Kidney epithelial cell (primary cell): Measurements from ENCODE around the gene SPHK1. TPM values are rescaled to one million over a fixed set of nuclear protein-coding genes. Genes with fewer than 3 reads are reported as not detected.

ENCODE experiments used
- DNase-seq: peaks from one replicate; pipeline ENCODE4 v3.0.0-alpha.2; 2010; ENCODE audit warnings: low read depth
- H3K27me3 ChIP-seq: 2 replicates; pipeline ENCODE4 v1.6.0; 2011; ENCODE audit warnings: low read length; ENCODE audit not compliant: control insufficient read depth, insufficient read depth
- H3K36me3 ChIP-seq: 2 replicates; pipeline ENCODE4 v1.5.1; 2011; ENCODE audit warnings: low read length; ENCODE audit not compliant: control insufficient read depth, insufficient read depth
- H3K4me3 ChIP-seq: 2 replicates; pipeline ENCODE4 v1.5.1; 2011; ENCODE audit warnings: low read depth, mild to moderate bottlenecking, control low read depth, low read length
- total RNA-seq: library from RNA; depleted of rRNA; stranded (reverse); fragments of >200 nt; gene quantifications from 2 replicates; pipeline ENCODE4 v1.2.3, GENCODE V29; 2015
- TF ChIP-seq, protein P1 (sequence below): IDR thresholded peaks from 2 replicates; pipeline ENCODE4 v1.5.1; 2011; ENCODE audit warnings: mild to moderate bottlenecking, moderate library complexity, low read length, control low read depth, inconsistent platforms; ENCODE audit not compliant: insufficient read depth, poor library complexity, severe bottlenecking

SPHK1 gene
- total RNA-seq, 1 donor from 2014 or later, result 165 TPM

DNA sequence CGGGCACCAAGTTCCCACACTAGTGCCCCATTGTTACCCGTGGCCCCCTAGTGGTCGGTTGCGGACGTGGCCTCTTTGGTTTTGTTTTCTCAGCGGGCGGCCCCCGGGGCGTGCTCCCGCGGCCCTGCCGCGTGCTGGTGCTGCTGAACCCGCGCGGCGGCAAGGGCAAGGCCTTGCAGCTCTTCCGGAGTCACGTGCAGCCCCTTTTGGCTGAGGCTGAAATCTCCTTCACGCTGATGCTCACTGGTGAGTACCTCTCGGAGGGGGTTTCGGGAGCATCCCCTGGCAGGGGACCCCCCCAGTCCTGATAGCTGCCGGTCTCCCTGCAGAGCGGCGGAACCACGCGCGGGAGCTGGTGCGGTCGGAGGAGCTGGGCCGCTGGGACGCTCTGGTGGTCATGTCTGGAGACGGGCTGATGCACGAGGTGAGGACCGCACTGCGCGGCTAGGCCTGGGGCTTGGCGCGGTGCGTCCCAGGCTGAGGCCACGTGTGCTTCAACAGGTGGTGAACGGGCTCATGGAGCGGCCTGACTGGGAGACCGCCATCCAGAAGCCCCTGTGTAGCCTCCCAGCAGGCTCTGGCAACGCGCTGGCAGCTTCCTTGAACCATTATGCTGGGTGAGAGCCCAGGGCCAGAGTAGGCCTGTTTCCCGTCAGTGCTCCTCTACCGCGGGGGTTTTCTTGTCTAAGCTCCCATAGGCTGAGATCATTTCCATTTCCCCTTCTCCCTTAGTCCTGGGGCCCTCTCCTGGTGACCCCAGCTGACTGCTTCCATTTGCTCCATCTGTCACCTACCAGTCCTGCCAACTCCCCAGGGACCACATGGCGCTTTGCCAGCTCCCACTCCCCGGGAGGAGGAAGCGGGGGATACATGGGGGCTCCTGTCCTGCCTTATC lies 1.7 kb downstream of the SPHK1 start:
- Histone ChIP-seq H3K27me3 (no peaks in the 10 kb centered on the region), H3K4me3 (peak overlapping the region; percentile 51), H3K36me3 (no peaks in the 10 kb centered on the region)
- DNase-seq, result no peak
- TF ChIP-seq, protein P1, sequence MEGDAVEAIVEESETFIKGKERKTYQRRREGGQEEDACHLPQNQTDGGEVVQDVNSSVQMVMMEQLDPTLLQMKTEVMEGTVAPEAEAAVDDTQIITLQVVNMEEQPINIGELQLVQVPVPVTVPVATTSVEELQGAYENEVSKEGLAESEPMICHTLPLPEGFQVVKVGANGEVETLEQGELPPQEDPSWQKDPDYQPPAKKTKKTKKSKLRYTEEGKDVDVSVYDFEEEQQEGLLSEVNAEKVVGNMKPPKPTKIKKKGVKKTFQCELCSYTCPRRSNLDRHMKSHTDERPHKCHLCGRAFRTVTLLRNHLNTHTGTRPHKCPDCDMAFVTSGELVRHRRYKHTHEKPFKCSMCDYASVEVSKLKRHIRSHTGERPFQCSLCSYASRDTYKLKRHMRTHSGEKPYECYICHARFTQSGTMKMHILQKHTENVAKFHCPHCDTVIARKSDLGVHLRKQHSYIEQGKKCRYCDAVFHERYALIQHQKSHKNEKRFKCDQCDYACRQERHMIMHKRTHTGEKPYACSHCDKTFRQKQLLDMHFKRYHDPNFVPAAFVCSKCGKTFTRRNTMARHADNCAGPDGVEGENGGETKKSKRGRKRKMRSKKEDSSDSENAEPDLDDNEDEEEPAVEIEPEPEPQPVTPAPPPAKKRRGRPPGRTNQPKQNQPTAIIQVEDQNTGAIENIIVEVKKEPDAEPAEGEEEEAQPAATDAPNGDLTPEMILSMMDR, result peak; percentile 84

DNA sequence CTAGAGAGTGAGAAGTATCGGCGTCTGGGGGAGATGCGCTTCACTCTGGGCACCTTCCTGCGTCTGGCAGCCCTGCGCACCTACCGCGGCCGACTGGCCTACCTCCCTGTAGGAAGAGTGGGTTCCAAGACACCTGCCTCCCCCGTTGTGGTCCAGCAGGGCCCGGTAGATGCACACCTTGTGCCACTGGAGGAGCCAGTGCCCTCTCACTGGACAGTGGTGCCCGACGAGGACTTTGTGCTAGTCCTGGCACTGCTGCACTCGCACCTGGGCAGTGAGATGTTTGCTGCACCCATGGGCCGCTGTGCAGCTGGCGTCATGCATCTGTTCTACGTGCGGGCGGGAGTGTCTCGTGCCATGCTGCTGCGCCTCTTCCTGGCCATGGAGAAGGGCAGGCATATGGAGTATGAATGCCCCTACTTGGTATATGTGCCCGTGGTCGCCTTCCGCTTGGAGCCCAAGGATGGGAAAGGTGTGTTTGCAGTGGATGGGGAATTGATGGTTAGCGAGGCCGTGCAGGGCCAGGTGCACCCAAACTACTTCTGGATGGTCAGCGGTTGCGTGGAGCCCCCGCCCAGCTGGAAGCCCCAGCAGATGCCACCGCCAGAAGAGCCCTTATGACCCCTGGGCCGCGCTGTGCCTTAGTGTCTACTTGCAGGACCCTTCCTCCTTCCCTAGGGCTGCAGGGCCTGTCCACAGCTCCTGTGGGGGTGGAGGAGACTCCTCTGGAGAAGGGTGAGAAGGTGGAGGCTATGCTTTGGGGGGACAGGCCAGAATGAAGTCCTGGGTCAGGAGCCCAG lies 2.8 kb downstream of the SPHK1 start:
- no peaks in the 10 kb centered on the region for H3K36me3 ChIP-seq
- TF ChIP-seq, protein P1, result no peak
- H3K4me3 ChIP-seq, result no peak overlapping the region
- no peak for DNase-seq
- H3K27me3 ChIP-seq, result no peaks in the 10 kb centered on the region

DNA sequence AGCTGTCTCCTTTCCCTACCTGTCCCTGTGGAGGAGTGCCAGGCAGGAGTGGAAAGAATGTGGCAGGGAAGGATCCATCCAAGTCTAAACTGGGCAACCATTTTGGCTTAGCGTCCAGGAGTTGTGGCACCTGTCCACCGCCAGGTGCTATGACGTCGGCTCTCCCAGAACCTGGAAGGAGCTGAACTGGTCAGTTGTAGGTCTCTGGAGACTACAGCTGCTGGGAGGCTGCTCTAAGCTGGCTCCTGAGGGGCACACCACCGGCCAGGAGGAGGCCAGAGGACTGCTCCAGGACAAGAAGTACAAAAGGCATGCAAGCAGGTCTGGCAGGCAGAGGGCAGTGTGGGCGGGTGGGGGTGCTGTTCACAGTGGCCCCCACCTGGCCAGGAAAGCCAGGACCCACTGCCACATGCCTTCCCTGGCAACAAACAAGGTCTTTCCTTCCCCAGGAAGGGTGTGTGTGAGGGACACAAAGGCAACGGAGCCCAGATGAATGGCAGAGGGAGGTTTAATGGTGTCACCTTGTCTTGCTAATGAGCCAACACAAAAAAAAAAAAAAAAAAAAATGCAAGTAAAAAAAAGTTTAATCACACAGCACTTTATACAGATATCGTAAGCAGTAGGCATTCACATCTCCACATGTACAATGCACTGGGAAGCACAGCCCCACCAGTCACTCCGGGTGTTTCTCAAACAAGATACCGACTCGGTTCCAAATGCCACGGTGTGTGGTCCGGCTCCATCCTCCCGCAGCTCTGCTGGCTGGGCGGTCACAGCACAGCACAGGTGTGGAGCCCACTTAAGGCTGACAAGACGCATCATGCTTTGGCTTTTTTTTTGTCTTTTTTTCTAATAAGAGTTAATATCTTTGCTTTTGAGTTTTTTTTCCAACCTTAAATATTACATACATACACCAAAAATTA lies 4.8 kb downstream of the SPHK1 start:
- TF ChIP-seq, protein P1, result peak; percentile 20
- DNase-seq, result no peak
- H3K36me3 ChIP-seq, result no peaks in the 10 kb centered on the region
- H3K4me3 ChIP-seq, result no peak overlapping the region
- H3K27me3 ChIP-seq, result no peaks in the 10 kb centered on the region

DNA sequence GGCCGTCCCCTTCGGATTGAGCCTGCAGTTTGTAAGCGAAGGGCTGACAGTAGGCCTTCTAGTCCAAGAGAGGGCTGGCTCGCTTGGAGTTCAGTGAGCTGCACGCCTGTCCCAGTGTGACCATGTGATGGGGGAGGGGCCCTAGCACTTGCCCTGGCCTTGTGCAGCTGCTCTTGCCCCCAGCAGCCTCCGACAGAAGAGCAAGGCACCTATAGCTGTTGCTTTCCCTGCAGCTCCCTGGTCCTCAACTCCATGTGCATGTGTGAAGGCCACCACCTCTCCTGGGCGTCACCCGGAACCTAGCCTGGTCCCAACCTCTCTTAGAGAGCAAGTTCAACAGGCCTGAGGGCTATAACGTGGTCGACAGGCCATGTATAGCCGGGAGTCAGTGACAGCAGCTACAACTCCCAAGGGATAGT lies 5.6 kb downstream of the SPHK1 start:
- Histone ChIP-seq H3K27me3 (no peaks in the 10 kb centered on the region), H3K4me3 (no peak overlapping the region), H3K36me3 (no peaks in the 10 kb centered on the region)
- DNase-seq, result no peak
- TF ChIP-seq, protein P1, result no peak

DNA sequence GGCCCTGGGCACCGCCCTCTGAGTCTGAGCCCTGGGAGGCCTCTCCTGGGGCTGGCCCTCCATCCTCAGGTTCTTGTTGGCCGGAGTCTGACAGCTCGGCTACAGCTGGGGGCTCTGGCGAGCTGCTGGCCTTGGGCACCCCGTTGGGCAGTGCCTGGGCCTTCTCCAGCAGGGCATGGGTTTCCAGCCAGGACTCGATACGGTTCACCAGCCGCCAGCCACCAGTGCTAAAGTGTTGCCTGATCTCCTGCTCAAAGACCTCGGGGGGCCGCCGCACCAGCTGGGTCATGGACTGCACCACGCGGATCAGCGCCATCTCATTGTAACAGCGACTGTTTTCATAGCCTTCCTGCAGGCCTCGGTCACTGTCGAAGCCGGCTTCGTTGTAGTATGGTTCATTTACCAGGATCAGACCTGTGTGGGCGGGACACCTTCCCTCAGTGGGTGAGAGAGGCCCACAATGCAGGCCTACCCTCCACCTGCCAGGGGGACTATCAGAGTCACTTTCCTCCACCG lies 6.8 kb downstream of the SPHK1 start:
- Histone ChIP-seq H3K36me3 (no peaks in the 10 kb centered on the region), H3K4me3 (no peak overlapping the region), H3K27me3 (no peaks in the 10 kb centered on the region)
- no peak for DNase-seq
- TF ChIP-seq, protein P1, result no peak
